HUES64 (cell line): ENCODE results near the gene ATG7.

Experiments used
- H3K27ac ChIP-seq: 2 replicates; pipeline ENCODE4 v1.7.0; 2013; ENCODE audit warnings: low read depth, low read length, inconsistent platforms
- H3K27me3 ChIP-seq: 2 replicates; pipeline ENCODE4 v1.6.1; 2013; ENCODE audit warnings: mild to moderate bottlenecking, low read length; ENCODE audit not compliant: insufficient read depth
- H3K36me3 ChIP-seq: 2 replicates; pipeline ENCODE4 v1.6.1; 2013; ENCODE audit warnings: mild to moderate bottlenecking, low read length; ENCODE audit not compliant: insufficient read depth
- H3K4me1 ChIP-seq: 2 replicates; pipeline ENCODE4 v1.6.1; 2013; ENCODE audit warnings: mild to moderate bottlenecking, low read length, moderate library complexity; ENCODE audit not compliant: insufficient read depth
- H3K4me3 ChIP-seq: 2 replicates; pipeline ENCODE4 v1.5.1; 2013; ENCODE audit warnings: mild to moderate bottlenecking, low read length, moderate library complexity
- H3K9ac ChIP-seq: 2 replicates; pipeline ENCODE4 v1.6.1; 2013; ENCODE audit warnings: mild to moderate bottlenecking, low read depth, low read length
- H3K9me3 ChIP-seq: 2 replicates; pipeline ENCODE4 v1.6.1; 2013; ENCODE audit warnings: low read depth, low read length; ENCODE audit not compliant: insufficient read depth
- WGBS: fragments of 150-250, 120-280 bp; methylation state at CpG from one replicate; pipeline ENCODE4 v1.1.7; 2013; ENCODE audit warnings: missing lambda C conversion rate; 5-methylcytosine and 5-hydroxymethylcytosine counted together

The ATG7 gene

DNA sequence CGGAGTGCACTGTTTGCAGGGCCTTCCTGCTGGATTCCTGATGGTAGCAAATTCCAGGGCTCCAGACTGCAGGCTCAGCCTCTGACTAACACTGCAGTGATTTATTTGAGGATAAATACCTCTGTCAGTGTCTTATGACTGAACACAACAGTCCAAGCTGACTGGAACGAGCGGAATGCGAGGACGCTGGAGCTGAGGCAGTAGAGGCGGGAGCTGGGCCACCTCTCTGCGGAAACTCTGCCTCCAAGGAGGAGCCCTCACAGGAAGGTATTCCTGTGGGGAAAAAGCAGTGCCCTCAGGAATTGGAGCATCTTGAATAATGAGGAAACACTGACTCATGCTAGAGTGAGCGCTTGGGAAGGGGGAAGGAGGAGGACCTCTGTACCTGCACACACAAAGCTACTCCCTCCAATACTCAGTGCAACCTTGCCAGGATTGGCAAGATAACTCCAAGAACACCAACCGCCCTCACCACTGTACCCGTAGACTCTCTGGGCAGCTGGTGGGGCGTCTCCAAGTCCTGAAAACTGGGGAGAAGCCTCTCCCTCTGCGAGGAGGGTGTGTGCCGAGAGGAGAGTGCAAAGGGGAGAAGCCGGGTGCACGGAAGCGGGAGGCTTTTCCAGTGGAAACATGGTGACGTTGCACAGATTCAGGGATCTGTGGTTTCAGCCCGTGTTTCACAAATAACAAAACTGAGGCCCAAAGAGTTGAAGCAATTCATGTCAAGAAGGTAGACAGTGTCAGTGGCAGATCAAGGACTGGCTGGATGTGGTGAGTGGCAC is 328.5 kb downstream of the ATG7 start:
- no peak overlapping the region for H3K4me3 ChIP-seq
- peaks cover 53% of the 10 kb centered on the region for H3K4me1 ChIP-seq
- 54% methylated on average over 17 of the region's 18 CpGs for WGBS
- peak overlapping the region; percentile 33; the same call in 1 of the 2 replicates for H3K9ac ChIP-seq
- H3K27me3 ChIP-seq: no peaks in the 10 kb centered on the region
- peaks cover 17% of the 10 kb centered on the region for H3K36me3 ChIP-seq
- no peaks in the 10 kb centered on the region for H3K9me3 ChIP-seq
- peak overlapping the region; percentile 89 for H3K27ac ChIP-seq

GRCh38 chr3:11601446-11602238 is 329.4 kb downstream of the ATG7 start:
- no peaks in the 10 kb centered on the region for H3K9me3 ChIP-seq
- H3K9ac ChIP-seq: peak overlapping the region; percentile 33; the same call in 1 of the 2 replicates
- peaks cover 54% of the 10 kb centered on the region for H3K4me1 ChIP-seq
- peaks cover 17% of the 10 kb centered on the region for H3K36me3 ChIP-seq
- no peaks in the 10 kb centered on the region for H3K27me3 ChIP-seq
- H3K27ac ChIP-seq: peak overlapping the region; percentile 89
- 58% methylated on average over 19 of the region's 21 CpGs for WGBS
- no peak overlapping the region for H3K4me3 ChIP-seq

DNA sequence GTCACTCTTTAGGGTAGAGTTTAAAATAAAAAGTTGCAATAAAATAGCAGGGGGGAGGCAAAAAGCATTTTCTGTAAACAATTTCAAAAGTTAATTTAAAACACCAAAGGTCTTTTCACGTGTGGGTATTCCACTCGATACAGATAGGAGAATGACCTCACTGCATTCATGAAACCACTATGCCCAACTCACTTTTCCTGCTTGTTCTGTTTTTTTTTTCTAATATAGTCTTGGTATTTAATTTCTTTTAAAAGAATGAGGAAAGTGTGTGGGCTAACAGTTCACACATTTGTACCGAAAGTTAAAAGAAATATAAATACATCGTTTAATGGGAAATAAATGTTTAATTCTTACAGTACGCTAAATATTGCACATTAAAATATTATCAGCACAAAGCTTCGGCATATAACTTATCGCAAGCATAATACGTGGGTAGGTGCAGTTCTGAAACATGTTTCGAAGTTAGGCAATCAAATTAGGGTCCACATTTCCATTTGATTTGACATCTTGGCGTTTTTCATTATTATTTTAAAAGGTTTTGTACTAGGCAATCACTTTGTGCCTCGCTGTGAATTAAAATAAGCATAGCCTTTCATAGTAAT is 330.1 kb downstream of the ATG7 start:
- Histone ChIP-seq H3K36me3 (peaks cover 16% of the 10 kb centered on the region), H3K27ac (peak overlapping the region; percentile 89; the same call in 1 of the 2 replicates), H3K9me3 (no peaks in the 10 kb centered on the region), H3K4me1 (peaks cover 54% of the 10 kb centered on the region), H3K27me3 (no peaks in the 10 kb centered on the region), H3K9ac (no peak overlapping the region), H3K4me3 (no peak overlapping the region)
- 89% methylated on average over 10 of the region's 11 CpGs for WGBS

DNA sequence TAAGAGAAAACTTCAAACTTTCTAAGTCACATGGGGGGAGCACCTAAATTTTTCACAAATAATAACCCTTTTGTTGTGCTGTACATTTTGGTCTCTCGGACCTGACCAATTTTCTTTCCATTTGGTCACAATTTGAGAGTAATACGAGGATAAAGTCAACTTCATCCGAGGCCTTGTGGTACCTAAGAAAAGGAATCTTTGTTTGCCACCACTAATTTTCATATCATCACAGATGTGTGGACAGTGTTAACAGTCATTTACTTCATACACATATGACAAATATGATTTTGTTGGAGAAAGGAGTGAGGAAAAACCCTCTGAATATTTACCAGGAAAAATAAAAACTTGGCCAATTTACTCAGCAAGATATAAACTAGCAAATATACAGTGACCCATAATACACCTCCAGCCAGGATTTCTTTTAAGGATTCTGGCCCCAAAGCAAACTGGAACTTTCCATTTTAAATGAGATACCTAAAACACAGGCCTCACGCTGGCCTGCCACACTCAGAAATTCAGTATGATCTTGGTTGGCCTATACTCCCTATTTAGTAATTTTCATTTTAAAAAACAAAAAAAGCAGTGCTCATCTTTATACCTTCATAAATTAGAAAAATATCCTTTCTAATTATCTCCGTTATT is 330.8 kb downstream of the ATG7 start:
- Histone ChIP-seq H3K27ac (no peak overlapping the region; the same call in 1 of the 2 replicates), H3K9me3 (no peaks in the 10 kb centered on the region), H3K36me3 (peaks cover 12% of the 10 kb centered on the region), H3K4me3 (no peak overlapping the region), H3K27me3 (no peaks in the 10 kb centered on the region), H3K4me1 (peaks cover 58% of the 10 kb centered on the region), H3K9ac (no peak overlapping the region)
- 85% methylated on average over 5 of the region's 5 CpGs for WGBS

GRCh38 chr3:11603628-11604027 is 331.4 kb downstream of the ATG7 start:
- no peak overlapping the region for H3K27ac ChIP-seq
- H3K9ac ChIP-seq: no peak overlapping the region
- WGBS: 87% methylated on average over 9 of the region's 9 CpGs
- H3K36me3 ChIP-seq: peaks cover 12% of the 10 kb centered on the region
- no peaks in the 10 kb centered on the region for H3K27me3 ChIP-seq
- H3K4me3 ChIP-seq: no peak overlapping the region
- no peaks in the 10 kb centered on the region for H3K9me3 ChIP-seq
- H3K4me1 ChIP-seq: peaks cover 64% of the 10 kb centered on the region

DNA sequence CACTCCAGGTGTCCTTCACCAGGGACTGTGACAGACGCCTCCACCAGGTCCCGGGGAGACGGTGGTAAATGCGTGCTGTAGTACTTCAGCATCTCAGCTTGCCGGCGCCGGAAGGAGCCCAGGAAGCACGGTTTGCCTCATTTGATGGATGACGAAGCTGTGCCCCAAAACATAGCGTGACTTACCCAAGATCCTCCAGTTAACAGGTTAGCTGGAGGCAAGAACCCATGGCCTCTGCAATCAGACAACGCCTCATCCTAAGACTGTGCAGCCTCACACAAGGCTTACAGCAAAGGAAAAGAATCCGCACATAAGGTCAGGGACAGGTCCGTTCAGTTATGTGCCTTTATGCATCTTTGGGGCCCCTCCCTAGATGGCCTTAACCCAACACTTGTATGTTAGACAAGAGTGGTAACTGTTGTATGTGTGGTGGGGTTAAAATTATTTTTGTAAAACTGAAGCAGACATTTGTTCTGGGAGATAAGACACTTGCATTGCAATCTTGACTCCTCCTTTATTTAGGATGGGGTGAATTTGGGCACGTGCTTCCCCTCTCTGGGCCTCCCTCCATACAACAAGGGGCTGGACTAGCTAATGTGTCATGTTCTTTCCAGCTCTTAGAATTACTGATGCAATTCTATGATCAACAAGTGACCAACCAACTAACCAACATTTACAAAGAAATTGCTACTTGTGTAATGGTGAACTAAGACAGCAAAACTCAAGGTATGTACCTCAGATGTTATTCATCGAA is 332.1 kb downstream of the ATG7 start:
- Histone ChIP-seq H3K27me3 (no peaks in the 10 kb centered on the region), H3K4me3 (no peak overlapping the region), H3K4me1 (peaks cover 65% of the 10 kb centered on the region), H3K27ac (peak overlapping the region; percentile 7; the same call in 1 of the 2 replicates), H3K9ac (no peak overlapping the region), H3K9me3 (no peaks in the 10 kb centered on the region), H3K36me3 (peaks cover 12% of the 10 kb centered on the region)
- WGBS: 76% methylated on average over 15 of the region's 15 CpGs

DNA sequence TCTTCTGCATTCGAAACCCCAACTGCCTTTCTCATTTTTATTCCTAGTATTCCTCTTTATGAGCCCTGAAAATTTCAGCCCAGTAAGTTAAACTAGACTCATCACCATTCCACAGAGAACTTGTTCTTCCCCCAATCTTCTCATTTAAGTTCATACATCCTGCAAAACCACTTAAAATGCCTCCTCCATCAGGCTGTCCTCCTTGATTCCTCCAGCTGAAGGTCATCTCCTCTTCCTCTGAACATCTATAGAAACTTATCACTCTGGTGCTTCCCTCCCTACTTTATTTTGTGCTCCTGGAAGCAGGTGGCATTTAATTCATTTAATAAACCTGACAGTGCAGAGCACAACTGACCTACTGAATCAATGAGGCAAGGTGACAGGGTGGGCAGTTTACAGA is 333.2 kb downstream of the ATG7 start:
- H3K36me3 ChIP-seq: peaks cover 8% of the 10 kb centered on the region

DNA sequence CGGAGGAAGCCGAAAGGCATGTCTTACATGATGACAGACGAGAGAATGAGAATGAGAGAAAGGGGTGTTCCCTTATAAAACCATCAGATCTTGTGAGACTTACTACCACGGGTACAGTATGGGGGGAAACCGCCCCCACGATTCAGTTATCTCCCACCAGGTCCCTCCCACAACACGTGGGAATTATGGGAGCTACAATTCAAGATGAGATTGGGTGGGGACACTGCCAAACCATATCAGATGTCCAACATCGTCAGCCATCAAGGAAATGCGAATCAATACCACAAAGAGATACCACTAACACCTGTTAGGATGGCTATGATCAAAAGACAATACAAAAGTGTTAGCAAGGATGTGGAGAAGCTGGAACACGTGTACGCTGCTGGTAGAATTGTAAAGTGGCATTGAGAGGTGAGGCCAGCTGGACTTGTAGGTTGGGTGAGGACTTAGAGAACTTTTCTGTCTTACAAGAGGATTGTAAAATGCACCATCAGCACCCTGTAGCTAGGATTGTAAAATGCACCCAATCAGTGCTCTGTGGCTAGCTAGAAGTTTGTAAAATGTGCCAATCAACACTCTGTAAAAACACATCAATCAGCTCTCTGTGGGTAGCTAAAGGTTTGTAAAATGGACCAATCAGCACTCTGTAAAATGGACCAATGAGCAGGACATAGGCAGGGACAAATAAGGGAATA is 334.0 kb downstream of the ATG7 start:
- H3K4me1 ChIP-seq: peaks cover 67% of the 10 kb centered on the region
- WGBS: 93% methylated on average over 9 of the region's 11 CpGs
- H3K27me3 ChIP-seq: no peaks in the 10 kb centered on the region
- H3K9ac ChIP-seq: no peak overlapping the region
- no peak overlapping the region for H3K4me3 ChIP-seq
- H3K27ac ChIP-seq: no peak overlapping the region
- peaks cover 5% of the 10 kb centered on the region for H3K36me3 ChIP-seq
- no peaks in the 10 kb centered on the region for H3K9me3 ChIP-seq

More for the DNA sequence above, 333.2 kb downstream of the ATG7 start:
- no peaks in the 10 kb centered on the region for H3K9me3 ChIP-seq
- no peak overlapping the region for H3K27ac ChIP-seq
- no peak overlapping the region for H3K4me3 ChIP-seq
- WGBS: 73% methylated on average over 1 of the region's 1 CpG
- no peaks in the 10 kb centered on the region for H3K27me3 ChIP-seq
- peaks cover 66% of the 10 kb centered on the region for H3K4me1 ChIP-seq
- H3K9ac ChIP-seq: no peak overlapping the region

GRCh38 chr3:11606865-11607440 is 334.8 kb downstream of the ATG7 start:
- Histone ChIP-seq H3K27ac (no peak overlapping the region), H3K9me3 (no peaks in the 10 kb centered on the region), H3K27me3 (no peaks in the 10 kb centered on the region), H3K4me3 (no peak overlapping the region), H3K36me3 (no peaks in the 10 kb centered on the region), H3K4me1 (peaks cover 68% of the 10 kb centered on the region), H3K9ac (no peak overlapping the region)
- WGBS: 98% methylated on average over 6 of the region's 6 CpGs
